Stimulated activated CD8-positive, alpha-beta memory T cell treated with anti-CD3 and anti-CD28 coated beads, Interleukin-7, amount 100 ng/mL, for 48 hours (primary cell): ENCODE measurements around the gene HPSE2.
"Not testable (repeated sequence)": the region's sequence is repeated elsewhere in the genome, so short reads cannot be mapped to it uniquely, and the experiment has no call there.

Experiments used
- DNase-seq, 2 donors: peaks; one replicate each; pipeline ENCODE4 v3.0.0-alpha.2; 2020; ENCODE audit warnings: low read depth in 1 of 2; ENCODE audit errors: extremely low read depth in 1 of 2

Gene HPSE2

GRCh38 chr10:98924526-98924925, 311.1 kb downstream of the HPSE2 start:
- DNase-seq, result no peak

GRCh38 chr10:98921316-98921715, 314.3 kb downstream of the HPSE2 start:
- no peak for DNase-seq

GRCh38 chr10:98920807-98921206, 314.8 kb downstream of the HPSE2 start:
- no peak for DNase-seq

- DNase-seq, result no peak
Measured at GRCh38 chr10:98920360-98920759, 315.3 kb downstream of the HPSE2 start.

DNA sequence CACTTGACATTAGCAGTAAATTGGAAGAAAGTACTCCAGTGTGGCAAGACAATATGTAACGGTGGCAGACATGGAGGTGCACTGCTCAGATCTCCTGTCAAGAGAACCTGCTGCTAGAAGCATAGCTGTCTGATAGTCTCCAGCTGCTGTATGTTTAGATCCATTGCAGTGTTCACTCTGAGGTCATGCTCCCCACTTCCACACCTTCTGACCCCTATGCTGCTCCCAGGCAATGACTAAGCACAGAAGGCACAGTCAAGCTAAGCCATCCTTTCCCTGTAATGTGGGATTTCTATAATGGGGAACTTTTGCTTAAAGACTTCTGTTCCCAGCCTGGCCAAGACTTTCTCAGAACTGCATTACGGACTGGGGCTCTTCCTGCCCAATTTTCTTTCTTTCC, 315.8 kb downstream of the HPSE2 start:
- no peak for DNase-seq

- no peak for DNase-seq
Measured at GRCh38 chr10:98917828-98918227, 317.8 kb downstream of the HPSE2 start.

DNA sequence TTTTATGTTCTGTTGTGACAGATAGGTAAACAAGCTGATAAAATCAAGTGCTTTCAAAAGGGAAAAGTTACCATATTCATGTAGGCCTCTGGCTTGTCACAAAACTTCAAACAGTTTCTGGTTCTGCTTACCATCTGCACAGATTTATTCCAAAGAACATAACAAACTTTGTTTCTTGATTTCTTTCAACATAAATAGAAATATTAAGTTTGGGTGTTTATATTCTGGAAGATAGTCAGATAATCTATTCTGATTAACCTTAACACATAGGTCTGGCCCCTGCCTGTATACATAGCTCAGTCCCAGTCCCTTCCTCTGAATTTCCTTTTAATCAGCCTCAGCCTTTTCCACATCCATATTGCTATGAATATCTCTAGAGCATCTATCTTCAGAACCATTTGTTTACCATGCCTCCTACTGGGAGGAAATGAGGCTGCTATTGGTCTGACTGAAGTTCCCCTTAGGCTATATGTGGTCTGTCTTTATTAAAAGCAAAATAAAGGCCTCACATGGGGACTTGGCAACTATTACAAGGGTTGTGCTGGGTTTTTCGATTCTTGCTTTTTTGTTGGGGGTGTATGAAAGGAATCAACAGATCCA, 319.0 kb downstream of the HPSE2 start:
- DNase-seq, result no peak

DNA sequence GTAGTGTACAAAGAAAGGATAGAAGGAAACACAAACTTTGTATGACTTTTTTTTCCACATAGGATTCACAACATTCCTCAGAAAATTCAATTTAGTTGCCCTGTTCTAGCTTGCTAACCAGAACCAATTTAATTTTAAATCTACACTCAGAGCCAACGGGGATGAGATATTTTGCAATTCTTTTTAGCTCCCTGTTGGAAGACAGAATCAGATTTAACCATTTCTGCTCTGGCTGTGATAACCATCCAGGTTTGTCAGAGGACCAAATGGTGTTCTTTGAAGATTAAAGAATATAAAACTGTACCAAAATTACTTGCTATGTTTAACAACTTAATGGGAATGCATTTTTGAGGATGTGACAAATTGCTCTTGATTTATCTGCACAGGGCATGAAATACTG, 319.7 kb downstream of the HPSE2 start:
- DNase-seq, result no peak

DNA sequence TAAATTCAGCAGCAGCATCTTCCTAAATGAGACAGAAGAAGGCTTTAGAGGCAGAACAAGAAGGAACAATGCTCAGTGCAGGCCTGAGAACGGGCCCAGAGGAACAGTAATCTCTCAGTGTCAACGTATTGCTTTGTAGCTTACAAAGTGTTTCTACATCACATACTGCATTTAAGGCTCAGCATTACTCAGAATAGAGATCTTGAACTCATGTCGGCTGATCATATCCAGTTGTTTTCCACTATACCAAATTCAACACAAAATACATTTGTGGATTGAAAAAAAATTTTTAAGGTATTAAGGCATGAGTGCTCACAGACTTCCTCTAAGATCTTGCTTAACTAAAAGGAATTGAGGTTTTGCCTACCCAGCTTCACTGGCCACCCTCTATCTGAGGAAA, 325.1 kb downstream of the HPSE2 start:
- no peak for DNase-seq

DNA sequence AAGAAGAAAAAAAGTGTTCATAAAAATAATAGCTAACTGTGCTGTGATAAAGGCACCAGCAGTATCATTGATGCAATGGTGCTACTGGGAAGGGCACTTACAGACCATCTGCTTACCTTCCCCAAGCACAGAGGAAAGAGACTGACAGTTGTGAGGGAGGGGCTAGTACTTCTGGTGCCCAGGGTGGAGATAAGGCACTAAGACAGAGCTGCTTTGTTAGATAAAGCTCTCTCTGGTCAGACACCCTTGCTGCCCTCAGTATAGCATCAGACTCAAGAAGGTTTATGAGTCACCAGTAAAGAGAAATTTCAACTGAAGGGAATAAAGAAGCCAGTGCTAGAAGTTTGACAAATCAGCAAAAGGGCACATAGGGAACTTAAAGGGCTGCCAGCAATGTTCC, 325.6 kb downstream of the HPSE2 start:
- no peak for DNase-seq

DNA sequence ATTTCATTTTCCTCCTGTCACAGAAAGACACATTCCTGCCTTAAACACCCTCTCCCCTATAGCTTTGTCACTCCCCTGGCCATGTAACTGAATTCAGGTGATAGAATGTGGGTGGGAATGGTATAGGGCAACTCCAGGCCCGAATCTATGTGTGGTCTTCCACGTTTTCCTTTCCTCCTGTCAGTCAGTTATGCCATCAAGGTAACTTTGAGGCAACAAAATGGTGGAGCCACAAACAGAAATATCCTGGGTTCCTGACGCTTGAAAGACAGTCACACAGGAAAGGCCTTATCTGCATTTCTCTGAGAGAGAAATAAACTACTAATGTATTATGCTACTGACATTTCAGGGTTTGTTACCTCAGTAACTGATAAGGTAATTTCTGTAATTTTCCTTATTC, 326.8 kb downstream of the HPSE2 start:
- DNase-seq, result no peak

- not testable (repeated sequence) for DNase-seq
Measured at GRCh38 chr10:98908247-98908646, 327.4 kb downstream of the HPSE2 start.

- no peak for DNase-seq
Measured at GRCh38 chr10:98901441-98902110, 334.1 kb downstream of the HPSE2 start.

- no peak for DNase-seq
Measured at GRCh38 chr10:98899018-98899417, 336.6 kb downstream of the HPSE2 start.

DNA sequence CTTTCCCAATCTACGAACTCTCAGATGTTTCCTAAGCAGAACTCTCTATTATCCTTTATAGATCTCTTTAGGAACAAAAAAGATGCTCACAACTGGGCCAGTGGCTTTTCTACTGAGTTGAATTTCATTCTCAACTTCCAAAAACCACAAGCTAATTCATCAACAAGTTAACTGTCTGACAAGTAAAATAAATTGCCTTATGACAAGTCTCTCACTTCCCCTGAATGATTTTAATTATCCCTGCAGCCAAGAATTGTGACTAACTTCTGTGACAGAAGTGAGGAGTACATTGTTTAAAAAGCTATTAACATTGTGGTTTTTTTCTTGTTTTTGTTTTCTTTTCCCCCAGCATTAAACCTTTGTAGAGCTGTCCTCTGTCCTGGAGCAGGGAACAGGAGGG, 343.1 kb downstream of the HPSE2 start:
- no peak for DNase-seq

DNA sequence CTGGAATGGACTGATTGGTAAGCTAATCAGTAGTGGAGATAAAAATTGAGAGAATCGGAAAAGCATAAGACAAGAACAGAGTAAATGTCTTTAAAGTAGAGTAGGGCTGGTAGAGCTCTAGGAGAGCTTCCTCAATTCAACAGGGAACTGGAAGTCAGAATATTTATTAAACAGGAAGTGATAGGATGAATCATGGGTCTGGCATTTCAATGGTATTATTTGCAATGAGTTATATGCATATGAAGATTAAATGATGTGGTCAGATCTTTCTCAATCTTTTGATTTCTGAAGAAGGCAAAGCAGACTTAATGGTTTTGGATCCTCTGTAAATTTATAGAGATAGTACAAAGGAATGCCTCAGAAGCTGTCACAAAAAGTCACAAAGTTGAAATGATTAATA, 349.0 kb downstream of the HPSE2 start:
- DNase-seq, result no peak

DNA sequence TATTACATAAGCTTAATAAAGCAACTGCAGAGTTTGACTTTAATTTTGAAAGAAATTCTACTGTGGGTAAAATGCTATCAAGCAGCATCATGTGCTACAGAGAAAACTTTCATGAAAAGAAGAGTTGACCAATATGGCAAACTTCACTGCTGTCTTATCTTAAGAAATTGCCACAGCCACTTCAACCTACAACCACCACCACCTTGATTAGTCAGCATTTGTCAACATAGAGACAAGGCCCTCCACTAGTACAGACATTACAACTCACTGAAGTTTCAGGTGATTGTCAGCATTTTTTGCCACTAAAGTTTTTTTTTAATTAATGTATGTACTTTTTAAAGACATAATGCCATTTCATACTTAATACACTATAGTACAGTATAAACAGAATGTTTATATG, 350.3 kb downstream of the HPSE2 start:
- no peak for DNase-seq

GRCh38 chr10:98881789-98882188, 353.9 kb downstream of the HPSE2 start:
- DNase-seq, result no peak

- DNase-seq, result no peak
Measured at GRCh38 chr10:98880971-98881370, 354.7 kb downstream of the HPSE2 start.

DNA sequence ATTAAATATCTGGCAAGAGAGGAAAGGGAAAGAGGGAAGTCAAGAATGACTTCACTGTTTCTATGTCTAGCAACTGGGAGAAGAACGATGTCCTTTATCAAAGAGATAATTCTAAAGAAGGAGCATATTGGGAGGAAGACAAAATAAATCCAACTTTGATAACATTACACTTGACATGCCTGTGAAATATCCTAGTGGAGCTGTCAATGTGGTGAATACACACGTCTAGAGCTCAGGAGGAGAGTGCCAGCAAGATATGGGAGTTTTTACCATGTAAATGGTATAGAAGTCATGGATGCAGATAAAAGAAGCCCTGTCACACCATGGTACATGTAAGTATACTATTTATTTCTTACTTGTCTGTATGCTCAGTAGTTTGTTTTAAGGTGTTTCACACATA, 356.7 kb downstream of the HPSE2 start:
- DNase-seq, result no peak

GRCh38 chr10:98878418-98878817, 357.2 kb downstream of the HPSE2 start:
- DNase-seq, result no peak

- DNase-seq, result no peak
Measured at GRCh38 chr10:98861962-98862361, 373.7 kb downstream of the HPSE2 start.

DNA sequence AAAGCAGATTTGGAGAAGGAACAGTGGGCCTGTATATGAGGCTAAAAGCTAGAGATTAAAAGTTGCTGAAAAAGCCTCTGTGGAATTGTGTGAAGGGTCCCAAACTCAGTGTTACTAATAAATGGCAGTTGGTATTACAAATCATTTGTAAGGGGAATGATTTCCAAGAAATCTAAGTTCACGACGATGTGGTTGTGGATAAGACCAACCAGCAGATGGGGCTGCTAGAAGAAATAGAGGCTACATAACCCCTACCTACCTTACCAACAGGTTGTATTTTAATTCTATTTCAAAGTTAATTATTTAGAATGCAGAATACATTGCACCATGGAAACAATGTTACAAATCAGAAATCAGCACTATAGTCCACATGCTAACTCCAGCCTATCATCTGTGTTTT, 377.1 kb downstream of the HPSE2 start:
- no peak for DNase-seq
